ENCODE results near the gene HDAC10. TPM values are rescaled to one million over a fixed set of nuclear protein-coding genes. Genes with fewer than 3 reads are reported as not detected.

The HDAC10 gene
- total RNA-seq, 1 donor from 2014 or later: 88.2 TPM

DNA sequence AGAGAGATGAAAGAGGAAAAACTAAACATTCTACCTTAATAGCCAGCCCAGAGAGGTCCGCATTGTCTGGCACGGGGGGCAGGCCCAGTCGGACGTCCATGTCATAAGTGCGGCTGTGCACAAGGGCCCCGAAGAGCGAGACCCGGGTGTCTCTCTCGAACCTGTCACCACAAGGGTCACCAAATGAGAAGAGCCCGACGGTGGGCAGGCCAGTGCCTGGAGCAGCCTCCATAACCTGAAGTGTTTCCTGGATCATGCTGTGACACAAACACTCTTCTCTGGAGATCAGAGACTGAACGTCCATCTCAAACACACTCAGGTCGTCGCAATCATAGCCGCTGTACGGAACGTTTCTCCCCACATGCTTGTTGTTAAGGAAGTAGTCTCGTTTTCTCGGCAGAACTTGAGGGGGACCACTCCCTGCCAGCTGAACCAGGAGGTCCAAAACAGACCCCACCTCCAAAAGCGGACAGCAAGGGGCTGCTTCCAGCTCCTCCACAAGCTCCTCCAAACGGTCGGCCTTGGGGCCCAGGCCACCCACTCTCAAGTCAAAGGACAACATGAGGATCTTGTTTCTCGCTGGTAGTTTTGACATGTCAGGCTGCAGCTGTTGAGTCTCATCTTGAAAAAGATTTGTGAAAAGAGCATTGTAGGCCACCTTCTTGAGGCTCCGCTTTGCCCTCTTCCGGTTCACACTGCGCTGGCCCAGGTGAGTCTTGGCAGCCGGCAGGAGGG lies 7.2 kb downstream of the HDAC10 start:
- intact Hi-C loops (cut with micrococcal nuclease): loop anchor here (2.0 to 5.0 kb wide), 2 partner anchors 57 to 99 kb away; partner anchors contain the start of genes PPP6R2 and TRABD

DNA sequence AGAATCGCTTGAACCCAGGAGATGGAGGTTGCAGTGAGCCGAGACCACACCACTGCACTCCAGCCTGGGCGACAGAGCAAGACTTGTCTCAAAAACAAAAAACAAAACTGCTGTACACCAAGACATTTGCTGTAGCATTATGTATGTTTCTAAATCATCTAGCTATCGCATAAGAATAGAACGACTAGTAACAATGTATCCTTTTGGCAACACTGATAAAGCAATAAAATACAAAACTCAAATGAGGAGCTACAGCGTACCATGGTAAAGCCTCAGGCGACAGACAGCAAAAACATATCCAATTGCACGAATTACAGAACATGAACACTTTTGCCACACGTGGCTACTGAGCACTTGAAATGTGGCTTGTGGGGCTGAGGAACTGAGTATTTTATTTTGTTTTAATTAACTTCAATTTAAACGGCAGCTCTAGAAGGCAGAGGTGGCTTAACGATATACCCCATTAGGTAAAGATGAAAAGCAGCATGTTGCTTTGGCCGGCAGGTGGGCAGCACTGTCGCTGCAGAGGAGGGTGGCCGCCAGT lies 8.6 kb downstream of the HDAC10 start:
- intact Hi-C loops (cut with micrococcal nuclease): loop anchor here (5.0 kb wide), 1 partner anchor 55 kb away; the partner anchor contains the start of gene TRABD

DNA sequence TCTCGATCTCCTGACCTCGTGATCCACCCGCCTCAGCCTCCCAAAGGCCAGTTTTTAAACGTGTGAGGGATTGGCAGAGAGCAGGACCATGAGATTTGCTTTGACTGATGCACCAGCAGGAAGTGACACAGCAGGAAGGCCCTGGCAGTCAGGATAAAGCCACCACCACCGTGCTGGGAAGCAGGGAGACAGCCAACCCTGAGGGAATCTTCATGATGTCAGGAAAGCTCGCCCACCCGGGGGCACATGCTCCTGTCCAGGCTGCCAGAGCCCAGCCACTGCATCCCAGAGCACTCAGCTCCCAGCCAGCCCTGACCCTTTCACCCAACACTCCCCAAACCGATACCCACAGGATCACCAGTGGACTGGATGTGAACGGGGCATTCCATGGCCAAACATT lies 12.3 kb downstream of the HDAC10 start:
- intact Hi-C loops (cut with micrococcal nuclease): no loop called here

DNA sequence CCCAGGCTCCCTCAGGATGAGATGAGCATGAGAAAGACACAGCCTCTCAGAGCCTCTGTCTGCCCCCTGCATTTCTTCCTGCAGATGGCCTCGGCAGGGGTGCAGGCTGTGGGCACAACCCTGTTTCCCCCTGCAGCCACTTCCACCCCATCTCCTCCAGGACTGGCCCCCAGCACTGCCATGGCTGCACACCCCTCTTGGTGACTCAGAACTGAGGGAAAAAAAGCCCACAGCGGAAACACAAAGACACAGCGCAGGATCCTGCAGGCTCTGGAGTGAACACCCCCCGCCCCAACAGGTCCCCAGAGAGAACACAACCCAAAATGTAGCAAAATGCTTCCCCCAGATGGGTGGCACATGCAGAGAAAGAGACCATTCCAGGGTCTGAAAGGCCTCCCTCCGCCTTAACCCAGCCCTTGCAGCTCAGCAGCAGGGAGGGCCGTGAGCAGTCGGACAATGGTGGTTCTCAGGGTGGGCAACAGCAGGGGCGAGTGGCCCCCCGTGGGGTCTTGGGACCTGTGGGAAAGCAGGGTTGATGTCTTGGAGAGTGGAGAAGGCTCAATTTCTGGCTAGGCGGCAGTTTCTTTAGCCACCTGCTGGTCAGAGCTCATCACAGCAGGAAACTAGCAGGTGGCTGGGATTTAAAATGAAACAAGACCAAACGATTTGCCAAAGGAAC lies 14.2 kb downstream of the HDAC10 start:
- intact Hi-C loops (cut with micrococcal nuclease): no loop called here

DNA sequence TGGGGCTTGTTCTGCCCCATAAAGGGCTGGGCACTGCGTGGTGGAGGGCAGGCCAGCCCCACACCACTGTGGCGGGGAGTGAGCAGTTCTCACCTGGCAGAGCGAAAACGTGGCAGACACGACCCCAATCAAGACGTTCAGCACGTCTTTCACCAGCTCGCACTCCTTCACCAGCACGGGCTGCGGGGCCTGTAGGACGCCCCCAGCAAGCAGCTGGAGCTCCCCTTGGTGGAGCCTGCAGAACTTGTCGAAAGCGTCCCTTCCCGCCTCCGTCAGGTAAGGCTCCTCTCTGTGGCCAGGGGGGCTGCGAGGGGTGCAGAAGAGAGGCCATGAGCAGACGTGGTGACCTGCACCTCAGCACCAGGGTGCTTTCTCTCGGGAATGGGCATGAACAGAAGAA lies 17.8 kb downstream of the HDAC10 start:
- intact Hi-C loops (cut with micrococcal nuclease): no loop called here

DNA sequence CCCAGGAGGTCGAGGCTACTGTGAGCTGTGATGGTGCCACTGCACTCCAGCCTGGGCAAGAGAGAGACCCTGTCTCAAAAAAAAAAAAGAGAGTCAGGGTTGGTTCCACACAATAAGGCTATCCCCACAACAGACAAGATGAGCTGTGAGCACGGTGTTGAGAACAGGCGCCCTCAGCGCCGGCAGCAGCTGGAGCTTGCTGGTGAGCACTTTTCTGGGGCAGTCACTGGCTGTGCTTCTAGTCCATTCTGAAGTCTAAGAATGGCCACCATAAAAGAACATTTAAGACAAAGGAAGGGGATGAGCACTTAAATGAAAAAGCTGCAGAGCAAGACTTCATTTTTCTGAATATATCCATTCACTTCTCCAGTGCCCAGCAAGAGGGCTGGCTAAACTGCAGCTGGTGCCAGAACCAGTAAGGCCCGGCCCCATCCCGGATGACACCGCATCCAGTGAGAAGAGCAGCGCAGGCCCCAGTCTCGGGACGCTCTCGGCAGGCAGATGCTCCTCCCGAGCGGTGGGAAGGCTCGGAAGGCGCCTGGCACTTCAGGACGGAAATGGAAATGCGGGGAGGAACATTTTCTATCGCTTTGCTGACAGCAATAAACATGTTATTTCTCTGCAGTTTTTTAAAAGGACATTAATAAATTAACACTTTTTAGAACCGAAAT lies 18.4 kb downstream of the HDAC10 start:
- intact Hi-C loops (cut with micrococcal nuclease): no loop called here

DNA sequence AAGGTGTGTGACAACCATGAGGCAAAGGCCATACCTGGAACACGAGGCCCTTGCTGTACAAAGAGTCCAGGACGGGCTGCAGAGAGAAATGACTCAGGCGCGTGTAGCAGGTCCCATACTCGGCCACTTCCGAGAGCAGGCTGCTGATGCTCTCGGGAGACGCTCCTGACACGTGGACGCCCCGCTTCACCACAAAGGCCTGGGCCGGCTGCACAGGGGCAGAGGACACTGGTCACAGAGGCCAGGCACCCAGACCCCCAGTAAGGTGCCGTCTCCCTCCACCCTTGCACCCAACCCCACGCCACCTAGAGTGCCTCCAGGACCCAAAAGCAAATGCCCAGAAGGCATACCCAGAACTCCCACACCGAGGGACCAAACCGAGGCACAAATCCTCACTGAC lies 21.7 kb downstream of the HDAC10 start:
- intact Hi-C loops (cut with micrococcal nuclease): no loop called here

DNA sequence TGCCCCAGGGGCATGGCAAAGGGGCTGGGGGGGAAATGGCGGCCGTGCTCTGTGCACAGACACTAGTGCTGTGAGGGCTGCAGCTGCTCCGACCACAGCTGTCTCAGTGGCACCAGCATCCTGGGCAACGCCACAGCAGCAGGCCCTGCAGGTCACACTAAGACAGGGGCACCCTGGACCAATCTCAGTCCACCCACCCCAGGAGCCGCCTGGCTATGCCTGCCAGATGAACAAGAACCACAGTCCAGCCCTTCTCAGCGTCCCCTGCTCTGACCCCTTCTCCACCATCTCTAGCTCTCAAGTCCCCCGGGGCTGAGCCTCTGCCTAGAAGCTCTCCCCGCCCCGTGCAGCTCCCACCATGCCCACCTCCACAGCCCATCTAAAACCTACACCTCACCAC lies 22.7 kb downstream of the HDAC10 start:
- intact Hi-C loops (cut with micrococcal nuclease): no loop called here

DNA sequence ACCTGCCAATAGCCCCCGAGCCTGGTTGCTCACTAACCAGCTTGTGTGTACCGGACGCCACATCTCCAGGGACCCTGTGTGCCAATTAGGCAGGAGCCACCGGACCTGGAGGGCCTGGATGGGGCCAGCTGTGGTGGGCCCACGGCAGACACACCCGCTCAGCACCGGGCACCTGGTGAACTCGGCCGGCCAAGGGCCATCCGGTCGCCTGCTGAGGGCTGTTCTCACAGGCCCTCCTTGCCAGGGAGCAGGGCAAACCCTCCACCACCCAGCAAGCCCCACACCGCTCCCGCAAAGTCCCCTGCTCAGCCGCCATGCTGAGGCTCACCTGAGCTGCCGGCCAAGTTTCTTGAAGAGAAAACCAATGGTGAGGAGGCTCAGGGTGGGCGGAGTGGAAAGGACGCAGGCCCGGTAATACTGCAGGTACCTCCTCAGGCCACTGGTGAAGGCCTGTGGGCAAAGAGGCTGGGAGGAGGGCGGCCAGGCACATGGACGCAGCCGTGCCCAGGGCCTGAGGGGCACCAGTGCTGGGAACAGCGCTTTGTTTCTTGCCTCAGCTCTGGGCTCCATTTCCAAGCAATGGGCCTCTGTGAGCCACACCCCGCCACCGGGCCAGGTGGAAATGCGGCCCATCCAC lies 23.4 kb downstream of the HDAC10 start:
- intact Hi-C loops (cut with micrococcal nuclease): no loop called here

DNA sequence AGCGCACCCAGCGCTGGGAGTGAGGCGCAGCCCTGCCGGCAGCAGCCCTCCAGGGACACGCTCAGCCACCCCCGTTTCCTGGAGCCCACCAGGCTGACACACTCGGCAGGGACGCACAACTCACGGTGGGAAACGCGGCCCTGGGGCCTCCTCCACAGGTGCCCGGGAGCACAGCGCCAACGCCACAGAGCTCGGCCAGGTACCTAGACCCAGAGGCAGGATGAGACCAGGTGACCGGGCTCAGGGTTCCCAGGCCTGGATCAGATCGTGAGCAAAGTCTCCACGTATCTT lies 24.2 kb downstream of the HDAC10 start:
- intact Hi-C loops (cut with micrococcal nuclease): no loop called here

DNA sequence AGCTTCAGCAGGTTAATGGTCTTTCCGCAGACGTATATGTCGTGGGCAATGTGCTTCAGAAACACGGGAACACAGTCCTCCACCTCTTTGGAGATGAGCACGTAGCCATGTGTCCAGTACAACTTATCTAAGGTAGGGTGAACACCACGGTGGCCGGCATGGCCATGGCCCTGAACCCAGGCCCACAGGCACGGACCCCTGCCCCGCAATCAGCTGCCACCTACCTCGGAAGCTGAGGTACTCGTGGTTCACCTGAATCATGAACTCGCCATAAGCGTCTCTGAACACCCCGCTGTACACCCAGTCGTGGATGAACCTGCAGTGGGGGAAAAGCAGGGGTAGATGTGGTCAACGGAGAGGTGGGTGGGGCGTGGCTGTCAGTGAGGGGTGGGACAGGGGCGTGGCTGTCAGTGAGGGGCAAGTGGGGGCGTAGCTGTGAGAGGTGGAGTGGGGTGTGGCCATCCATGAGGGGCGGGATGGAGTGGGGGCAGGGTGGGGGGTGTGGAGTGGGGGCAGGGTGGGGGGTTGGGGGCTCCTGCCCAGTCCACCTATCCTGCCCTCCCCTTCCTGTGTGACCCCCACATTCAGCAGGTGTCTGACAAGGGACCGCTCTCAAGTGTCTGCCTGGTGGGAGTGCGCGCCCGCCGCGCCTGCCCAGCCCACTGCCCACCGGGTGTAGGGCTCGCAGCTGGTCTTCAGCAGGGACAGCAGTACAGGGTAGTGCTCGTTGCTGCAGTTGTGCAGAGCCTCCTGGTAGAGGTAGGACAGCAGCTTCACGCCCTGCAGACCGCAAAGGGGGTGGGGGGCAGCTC lies 24.8 kb downstream of the HDAC10 start:
- intact Hi-C loops (cut with micrococcal nuclease): no loop called here

DNA sequence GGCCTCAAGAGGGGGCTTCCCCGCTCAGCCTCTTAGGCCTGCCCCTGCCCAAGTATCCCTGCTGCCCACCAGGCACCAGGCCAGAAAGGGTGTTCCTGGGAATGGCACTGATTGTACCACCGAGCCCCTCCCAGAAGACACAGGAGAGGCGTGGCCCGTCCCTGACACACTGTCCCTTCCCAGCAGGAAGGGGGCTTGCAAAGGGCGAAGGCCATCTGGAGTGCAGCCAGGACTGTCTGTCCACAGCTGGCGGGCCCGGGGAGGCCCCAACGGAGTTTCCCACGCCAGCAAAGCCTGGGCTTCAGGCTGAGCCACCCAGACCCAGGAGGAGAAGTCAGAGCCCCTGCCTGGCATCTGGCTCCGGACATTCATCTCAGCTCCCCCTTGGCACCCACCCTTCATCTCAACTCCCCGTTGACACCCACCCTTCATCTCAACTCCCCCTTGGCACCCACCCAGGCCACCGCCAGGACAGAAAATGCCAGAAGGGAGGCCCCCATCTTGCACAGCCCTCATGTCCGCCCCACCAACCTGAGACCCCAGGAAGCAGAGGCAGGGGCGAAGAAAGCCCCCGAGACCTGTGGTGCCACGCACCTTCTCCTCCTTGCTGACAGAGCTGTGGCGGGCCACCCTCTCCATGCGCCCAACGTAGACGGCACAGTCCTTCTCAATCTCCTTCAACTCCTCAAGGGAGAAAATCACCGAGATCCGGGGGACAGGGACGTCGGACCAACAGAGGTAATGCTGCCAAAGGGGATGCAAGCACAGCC lies 25.7 kb downstream of the HDAC10 start:
- intact Hi-C loops (cut with micrococcal nuclease): no loop called here

DNA sequence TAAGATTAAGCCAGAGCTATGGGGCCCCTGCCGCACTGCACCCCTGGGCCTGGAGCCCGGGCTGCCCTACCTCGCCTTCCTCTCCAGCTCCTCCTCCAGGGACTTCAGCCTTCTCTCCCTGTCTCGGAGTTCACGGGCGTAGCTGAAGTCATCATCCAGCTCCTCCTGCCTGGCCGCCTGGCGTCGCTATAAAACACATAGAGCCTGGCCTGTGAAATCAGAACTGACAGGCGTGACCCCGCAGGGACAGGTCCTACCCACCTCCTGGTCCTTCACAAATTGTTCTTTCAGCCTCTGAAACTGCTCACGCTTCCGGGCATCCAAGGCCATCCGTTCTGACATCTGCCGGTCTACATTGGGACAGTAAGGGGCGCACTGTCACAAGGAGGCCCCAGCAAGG lies 27.0 kb downstream of the HDAC10 start:
- intact Hi-C loops (cut with micrococcal nuclease): no loop called here

DNA sequence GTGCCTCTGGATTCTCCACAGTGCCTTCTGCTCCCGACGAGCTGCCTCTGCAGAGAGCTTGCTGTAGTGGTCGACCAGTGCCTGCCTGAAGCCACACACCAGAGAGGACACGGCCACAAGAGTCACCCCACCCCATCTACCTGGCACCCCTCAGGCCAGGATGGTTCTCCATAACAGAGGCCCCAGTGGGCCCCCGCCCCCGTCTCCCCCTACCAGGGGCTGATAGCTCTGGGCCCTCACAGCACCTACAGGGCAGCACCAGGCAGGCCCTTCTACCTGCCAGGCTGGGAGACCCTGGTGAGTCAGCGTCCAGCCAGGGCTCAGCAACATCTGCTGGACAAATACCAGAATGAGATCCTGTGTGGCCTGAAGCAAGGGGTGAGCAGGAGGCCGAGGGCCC lies 28.6 kb downstream of the HDAC10 start:
- intact Hi-C loops (cut with micrococcal nuclease): no loop called here

DNA sequence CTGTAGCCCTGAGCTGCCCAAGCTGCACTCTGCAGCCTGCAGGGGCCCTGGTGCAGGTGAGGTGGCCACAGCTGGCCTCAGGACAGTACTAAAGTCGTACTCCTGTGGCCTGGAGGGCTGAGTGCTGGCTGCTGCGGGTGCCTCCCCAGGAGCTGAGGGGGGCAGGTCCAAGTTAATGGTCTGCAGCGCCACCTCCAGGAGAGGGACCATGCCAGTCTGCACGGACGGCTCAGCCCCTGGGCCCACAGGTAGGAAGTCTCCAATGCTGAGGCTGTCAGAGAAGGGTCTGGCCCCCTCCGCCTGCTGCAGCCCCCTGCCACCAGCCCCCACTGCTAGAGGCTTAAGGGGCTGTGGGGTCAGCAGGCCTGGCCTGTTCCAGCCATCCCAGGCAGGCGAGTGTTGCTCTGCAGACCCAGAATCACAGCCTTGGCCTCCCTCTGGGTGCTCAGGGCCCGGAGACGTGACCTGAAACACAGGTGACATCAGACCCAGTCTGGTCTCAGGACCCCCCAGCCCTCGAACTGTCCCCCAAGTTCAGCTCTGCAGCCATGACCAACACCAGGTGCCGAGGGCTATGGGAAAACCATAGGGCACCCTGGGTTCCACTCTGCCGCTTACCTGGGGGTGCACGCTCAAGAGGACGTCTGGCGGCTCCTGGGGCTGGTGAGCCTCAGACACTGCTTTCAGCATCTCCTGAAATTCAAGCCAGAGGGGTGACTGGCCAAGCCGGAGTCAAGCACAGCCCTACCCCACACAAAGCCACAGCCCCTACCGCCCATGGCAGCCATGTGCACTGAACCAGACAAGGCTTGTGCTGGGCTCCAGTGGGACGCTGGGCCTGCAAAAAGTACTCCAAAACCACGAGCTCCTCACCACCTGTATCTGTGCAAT lies 29.4 kb downstream of the HDAC10 start:
- intact Hi-C loops (cut with micrococcal nuclease): no loop called here

DNA sequence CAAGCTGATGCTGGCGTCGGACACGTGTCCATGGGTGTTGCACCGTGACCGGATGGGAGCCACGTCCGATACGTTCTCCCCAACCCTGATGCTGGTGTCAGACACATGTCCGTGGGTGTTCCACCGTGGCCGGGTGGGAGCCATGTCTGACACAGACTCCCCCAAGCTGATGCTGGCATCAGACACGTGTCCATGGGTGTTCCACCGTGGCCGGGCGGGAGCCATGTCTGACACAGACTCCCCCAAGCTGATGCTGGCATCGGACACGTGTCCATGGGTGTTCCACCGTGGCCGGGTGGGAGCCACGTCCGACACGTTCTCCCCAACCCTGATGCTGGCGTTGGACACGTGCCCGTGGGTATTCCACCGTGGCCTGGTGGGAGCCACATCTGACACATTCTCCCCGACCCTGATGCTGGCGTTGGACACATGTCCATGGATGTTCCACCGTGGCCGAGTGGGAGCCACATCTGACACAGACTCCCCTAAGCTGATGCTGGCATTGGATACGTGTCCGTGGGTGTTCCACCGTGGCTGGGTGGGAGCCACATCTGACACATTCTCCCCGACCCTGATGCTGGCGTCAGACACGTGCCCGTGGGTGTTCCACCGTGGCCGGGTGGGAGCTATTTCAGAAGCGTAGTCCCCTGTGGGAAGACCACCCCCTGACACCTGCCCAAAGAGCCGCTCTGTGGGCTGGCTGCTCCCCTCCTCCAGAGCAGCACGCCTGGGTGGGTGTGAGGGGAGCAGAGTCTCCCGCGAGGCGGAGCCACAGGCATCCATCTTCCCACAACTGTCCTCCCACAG lies 30.3 kb downstream of the HDAC10 start:
- intact Hi-C loops (cut with micrococcal nuclease): no loop called here

DNA sequence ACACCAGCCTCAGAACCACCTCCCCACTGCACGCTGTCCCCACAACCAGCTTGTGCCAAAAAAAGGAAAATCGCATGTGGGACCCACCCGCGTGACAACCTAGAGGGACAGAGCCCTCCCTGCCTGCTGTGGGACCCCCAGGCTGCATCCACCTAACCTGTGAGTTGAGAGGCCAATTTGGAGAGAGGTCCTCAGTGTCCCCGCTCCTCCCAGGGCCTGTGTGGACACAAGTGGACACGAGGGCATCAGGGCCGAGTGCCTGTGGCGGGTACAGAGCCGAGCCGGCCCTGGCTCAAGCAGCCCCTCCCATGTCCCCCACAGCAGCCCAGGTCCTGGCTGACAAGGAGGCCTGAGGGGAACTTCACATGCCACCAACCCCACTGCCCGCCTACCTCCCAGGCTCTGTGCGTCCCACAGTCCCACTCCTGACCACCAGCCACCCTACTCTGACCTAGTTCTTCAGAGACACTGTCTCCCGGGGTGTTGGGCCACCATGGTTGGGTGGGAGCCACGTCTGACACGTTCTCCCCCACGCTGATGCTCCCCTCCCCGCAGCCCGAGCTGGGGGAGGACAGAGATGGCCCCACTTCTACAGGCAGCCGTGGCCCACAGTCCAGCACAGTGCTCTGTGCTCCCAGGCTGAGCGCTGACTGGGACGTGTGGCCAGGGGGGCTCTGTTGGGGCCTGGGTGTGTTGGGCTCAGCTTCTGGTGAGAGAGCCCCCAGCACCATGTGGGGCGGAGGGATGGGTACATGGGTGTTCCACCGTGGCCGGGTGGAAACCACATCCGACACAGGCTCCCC lies 31.1 kb downstream of the HDAC10 start:
- intact Hi-C loops (cut with micrococcal nuclease): no loop called here

All from T-helper 2 cell treated with Interferon-gamma antibody and Interleukin-4, amounts not matched to agents 100 ng/mL and 5 ng/mL, for 36 hours (primary cell).